ENCODE results near the gene GMCL2.
"Not testable (repeated sequence)": the region's sequence is repeated elsewhere in the genome, so short reads cannot be mapped to it uniquely, and the experiment has no call there.

Gene GMCL2

GRCh38 chr5:178187014-178187413 lies at the start of gene GMCL2:
TSS of gene GMCL2 (minus strand) at chr5:178187371. CDS start at chr5:178187299, 72 bp downstream.
- no peak for DNase-seq

DNA sequence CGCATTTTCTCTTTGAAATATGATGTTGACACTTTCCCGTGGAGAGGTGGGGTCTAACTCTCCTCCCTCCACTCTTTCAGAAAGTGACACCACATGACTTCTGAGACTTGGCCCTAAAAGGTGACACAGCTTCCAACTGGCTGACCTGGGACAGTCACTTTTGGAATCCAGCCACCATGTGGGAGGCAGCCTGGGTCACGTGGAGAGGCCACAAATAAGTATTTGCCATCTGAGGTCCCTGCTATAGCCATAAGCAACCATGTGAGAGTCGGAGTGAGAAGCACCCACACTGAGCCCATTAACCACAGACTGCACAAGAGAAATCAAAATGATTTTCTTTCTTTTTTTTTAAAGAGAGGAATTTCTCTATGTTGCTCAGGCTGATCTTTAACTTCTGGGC lies 49.5 kb upstream of the GMCL2 start:
- DNase-seq, result no peak

DNA sequence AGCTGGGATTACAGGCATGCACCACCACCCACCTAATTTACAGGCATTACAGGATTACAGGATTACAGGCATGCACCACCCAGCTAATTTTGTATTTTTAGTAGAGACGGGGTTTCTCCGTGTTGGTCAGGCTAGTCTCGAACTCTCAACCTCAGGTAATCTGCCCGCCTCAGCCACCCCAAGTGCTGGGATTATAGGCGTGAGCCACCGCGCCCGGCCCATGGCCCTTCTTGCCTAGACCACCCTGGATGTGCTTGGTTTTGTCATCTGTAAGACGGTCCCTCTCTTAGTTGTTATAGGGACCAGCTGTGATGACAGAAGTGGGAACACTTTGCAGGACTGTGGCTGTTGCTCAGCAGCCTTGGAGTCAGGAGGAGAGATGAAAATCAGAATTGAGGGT lies 49.0 kb upstream of the GMCL2 start:
- DNase-seq, result no peak

DNA sequence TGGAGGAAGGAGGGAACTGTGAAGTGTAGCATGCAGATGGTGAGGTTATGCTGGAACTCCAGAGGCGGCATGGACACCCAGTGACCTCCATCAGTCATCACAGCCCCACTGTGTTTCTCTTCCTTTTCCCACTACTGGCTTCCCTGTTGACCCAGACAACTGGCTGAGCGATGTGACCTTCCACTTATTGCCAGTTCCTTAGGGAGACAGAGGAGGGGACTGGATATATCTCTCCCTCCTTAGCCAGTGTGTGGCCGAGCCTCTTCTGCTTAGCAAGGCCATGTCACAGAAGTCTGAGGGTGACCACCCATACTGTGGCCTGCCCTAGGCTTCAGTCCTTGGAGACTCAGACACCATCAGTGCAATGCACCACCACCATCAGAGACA lies 48.4 kb upstream of the GMCL2 start:
- DNase-seq, result no peak

DNA sequence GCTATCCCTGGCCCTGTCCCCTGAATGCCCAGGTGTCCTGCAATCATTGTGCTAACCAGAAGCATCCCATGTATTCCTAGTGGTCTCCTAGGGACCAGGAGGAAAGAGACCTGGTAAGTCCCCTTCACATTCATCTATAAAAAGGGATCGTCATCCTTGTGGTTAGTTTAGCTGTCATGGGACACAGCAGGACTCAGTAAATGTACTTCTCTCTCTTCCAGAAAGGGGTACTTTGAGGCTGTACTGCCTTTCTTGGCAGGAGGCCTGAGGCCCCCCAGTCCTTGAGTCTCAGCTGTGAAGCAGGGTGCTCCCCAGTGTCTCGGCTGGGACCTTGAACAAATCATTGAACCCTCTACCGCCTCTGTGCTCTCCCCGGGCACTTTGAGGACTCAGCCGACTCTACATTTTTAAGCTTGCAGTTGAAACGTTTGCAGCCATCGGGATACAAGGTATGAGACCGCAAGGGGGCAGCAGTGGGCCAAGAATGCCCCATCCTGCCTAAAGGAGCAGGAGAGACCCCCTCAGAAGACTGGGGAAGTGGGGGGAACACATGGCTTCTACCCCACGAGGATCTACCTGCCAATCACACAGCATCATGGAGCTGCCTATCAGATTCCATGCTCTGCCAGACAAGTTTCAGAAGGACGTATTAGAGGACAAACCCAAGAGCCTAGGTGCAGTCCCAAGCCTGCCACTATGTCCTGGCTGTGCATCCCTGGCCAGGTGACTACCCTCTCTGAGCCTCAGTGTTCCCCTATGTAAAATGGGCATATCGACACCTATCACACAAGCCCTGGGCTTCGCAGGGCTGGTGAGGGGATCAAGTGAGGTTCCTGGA lies 47.8 kb upstream of the GMCL2 start:
- DNase-seq, result peak; percentile 17

DNA sequence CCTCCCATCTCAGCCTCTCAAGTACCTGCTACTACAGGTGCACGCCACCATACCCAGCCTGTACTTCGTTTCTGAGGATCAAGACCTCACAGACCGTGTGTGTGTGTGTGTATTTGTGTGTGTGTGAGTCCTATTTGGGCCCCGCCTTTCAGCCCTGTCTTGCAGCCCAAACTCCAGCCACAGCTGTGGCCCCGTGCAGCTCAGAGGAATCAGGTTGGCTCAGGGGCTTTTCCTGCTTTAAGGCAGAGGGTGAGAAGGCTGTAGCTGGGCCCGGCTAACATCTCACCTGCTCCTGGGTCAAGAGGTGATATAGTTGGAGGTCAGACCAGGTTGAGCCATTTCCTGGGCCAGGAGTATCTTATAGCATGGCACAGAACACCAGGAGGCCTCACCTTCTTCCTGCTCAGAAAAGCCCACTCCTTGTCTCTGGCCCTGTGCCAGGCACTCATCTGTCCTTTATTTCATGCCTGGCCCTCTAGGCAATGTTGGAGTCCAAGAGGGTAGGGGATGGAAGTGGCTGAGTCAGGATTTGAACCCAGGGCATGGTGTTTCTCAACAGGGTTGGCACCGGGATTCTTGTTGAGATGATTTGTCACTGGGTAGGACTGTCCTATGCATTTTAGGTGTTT lies 47.1 kb upstream of the GMCL2 start:
- no peak for DNase-seq

GRCh38 chr5:178232920-178233429 lies 45.8 kb upstream of the GMCL2 start:
- DNase-seq, result no peak

GRCh38 chr5:178232124-178232919 lies 45.2 kb upstream of the GMCL2 start, which contains the start of gene PHYKPL:
TSS of gene PHYKPL (minus strand) at chr5:178232802. CDS start at chr5:178232550, 252 bp downstream.
- DNase-seq, result peak; percentile 51

DNA sequence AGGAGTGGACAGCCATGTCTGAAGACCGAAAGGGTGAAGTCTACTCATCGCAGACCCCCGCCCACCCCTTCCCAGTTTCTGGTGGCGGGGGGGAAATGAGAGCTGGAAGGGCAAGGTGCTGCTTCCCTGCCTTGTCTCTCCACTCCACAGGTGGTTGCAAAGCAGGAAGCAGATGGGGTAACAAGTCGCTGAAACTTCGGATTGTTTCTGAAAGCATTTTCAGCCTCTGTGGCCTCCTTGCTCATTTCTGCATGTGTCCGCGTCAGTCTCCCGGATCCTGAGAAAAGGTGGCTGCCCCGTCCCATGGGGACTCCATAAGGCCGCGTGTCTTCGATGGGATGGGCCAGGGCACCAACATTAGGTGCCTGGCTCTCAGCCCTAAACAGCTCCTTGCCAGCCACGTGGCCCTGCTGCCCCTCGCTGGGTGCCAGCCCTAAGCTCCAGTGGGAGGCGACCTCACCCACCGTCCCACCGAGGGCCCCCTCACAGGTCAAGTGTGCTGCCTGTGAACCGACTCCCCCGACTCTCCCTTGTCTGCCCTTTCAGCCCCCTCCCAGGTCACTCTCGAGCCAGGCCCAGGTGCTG lies 44.5 kb upstream of the GMCL2 start:
- no peak for DNase-seq

DNA sequence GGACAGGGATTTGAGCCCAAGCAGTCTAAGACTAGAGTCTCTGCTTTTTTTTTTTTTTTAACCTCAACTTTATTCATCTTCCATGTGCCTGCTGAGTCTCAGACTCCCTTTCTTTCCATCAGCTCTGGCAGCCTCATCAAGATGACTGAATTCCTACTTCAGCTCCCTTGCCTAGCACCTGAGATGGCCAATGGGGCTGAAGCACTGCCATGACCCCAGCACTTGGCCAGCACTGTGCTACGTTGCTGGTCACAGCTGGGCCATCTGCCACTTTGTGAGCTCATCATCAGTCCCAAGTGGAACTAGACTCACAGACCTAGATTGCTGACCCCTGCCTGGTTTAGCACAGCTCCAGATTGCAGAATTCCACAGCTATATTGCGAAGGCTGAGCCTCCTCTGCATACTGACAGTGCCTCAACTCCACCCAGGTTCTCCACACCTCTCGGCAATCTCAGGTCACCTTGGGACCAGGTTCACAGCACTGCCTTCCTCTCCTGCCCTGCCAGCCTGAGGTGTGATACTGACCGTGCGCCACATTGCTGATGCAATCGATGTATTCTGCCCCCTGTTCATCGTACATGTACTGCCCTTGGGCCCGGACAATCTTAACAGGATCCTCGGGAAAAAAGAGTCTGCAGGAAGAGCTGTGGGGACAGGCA lies 43.8 kb upstream of the GMCL2 start:
- DNase-seq, result no peak

DNA sequence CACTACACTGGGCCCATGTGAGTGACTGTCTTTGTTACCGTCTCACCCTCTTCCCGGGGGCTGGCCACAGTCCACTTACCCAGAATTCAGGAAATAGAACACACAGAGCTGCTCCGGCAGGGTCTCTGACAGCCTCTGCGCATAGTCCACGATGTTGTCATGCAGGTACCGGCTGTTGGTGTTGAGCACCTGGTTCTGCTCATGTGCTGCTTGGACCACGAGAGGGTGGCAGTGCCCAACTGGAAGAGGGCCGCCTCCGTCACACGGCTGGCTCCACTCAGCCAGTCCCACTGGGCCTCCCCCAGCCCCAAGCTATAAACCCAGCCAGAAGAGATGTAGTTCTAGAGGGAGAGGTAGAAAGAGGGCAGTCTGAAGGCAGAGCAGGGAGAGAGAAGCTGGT lies 42.7 kb upstream of the GMCL2 start:
- DNase-seq, result no peak

GRCh38 chr5:178229111-178229510 lies 41.9 kb upstream of the GMCL2 start:
- not testable (repeated sequence) for DNase-seq

DNA sequence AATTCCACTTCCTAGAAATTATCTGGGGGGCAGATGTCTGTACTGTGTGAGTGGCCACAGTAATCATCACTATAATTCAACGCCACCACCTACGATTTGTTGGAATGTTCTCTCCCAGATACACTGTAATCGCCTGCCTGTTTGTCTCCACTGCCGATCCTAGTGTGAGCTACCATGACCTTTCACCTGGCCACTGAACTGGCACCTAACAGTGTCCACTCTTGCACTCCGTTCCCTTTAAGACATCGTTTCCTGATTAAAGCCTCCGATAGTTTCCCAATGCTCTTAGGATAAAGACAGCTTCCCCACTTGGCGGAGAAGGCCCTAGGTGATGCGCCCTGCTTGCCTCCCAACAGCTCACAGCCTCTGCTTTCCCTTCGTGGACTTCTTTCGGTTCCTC lies 41.4 kb upstream of the GMCL2 start:
- no peak for DNase-seq

DNA sequence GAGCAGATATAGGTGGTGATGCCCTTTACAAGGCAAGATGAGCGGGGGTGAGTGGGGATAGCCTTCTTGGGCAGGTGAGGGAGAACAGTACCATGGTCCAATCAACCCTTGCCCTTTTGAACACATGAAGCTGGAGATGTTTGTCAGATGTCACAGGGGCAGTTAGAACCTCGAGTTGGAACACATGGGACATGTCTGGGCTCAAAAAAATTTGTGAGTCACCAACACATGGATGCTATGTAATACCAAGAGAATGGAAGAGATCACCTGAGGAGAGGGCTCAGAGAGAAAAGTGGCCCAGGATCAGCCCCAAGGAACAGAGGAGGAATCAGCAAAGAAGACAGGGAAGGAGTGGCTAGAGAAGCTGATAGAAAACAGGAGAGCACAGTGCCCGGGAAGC lies 40.8 kb upstream of the GMCL2 start:
- DNase-seq, result no peak

GRCh38 chr5:178227138-178227659 lies 40.0 kb upstream of the GMCL2 start:
- no peak for DNase-seq

DNA sequence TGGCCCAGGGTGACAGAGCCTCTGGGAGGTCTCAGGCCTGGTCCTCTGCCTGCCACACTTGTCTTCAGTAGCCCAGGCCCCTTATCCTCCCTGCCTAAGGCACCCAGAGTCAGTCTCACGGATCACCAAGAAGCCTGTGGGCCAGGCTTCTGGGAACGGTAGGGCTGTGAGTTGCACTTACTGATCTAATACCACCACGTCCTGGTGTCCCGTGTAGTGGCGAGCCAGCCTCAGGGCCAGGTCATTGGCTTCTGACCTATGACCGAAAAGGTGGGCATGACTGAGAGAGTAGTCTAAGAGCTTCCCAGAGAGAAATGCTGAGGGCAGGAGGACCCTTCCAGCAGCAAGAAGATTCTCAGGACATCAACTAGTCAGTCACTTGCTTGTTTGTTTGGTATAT lies 38.0 kb upstream of the GMCL2 start:
- DNase-seq, result no peak

DNA sequence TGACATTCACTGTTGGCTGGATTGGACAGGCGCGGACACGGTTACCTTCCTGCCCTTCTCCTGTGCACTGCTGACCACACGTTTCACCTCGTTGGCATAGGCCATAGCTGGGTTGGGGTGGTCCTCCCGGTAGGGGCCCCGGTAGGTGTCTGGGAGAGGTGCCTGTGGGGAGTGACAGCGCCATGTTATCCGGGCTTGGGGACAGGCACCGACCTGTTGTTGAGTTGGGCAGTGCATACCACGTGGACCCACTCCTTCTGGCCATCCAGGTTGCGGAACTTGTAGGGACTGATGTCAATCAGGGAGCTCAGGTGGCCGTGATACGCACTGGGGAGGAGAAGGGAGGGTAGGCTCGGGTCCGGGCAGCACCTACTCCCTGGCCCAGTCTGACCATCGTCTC lies 37.2 kb upstream of the GMCL2 start:
- no peak for DNase-seq

DNA sequence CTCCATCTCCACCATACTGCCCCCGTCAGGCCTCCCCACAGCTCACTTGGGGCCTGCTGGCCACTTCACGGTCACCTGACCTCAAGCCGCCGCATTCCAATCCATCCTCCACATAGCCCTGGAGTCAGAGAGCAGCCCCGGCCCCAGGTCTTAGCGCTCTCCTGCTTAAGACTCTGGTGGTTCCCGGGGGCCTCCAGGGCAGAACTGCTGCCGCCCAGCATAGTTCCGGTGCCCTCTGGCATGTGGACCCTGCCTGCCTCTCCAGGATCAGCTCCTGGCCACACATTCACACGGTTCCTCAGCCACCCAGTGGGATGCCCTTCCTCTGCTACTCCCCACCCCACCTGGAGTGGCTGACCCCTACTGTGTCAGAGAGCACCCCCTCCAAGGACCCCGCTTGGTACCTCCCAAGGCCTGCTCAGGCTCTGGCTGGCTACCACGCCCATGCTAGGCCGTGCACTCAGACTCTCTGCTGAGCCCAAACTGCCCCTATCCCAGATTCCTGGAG lies 36.7 kb upstream of the GMCL2 start:
- DNase-seq, result no peak

GRCh38 chr5:178223196-178223773 lies 36.1 kb upstream of the GMCL2 start:
- DNase-seq, result no peak

- DNase-seq, result no peak
Measured at GRCh38 chr5:178222292-178222691, 35.1 kb upstream of the GMCL2 start.

- DNase-seq, result no peak
Measured at GRCh38 chr5:178221853-178222252, 34.7 kb upstream of the GMCL2 start.

DNA sequence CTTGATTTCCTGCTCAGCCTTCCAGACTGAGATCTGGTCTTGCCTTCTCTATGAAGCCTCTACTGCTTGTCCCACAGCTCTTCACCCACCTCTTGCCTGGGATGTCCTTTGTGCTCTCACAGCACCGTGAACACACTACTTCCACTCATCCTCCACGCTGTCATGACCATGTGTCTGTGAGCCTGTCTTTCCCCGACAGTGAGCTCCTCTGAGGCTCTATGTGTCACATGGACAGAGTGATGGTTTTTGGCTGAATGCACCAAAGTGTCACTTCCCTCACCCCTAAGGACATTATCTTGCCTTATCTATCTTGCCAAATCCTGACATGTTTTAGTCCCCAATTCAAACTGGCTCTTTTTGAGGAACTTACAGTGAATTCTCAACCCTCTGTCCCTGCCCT lies 34.1 kb upstream of the GMCL2 start:
- no peak for DNase-seq

Measured in NCI-H774 (cell line).